Uterus (tissue), 4 donors: ENCODE data around the gene GLP1R. TPM values are rescaled to one million over a fixed set of nuclear protein-coding genes. Genes with fewer than 3 reads are reported as not detected.

Source experiments
- DNase-seq, 2 donors: peaks; one replicate each; pipeline ENCODE4 v3.0.0-alpha.2; 2019 to 2020
- H3K27ac ChIP-seq, 2 donors: fragments of 200-600 bp; sonication (generic); 1 replicate in 1 of 2; 2 replicates in 1 of 2; pipeline ENCODE4 v1.5.1; 2016 to 2018
- H3K27me3 ChIP-seq, 2 donors: fragments of 200-600 bp; sonication (generic); one replicate each; pipeline ENCODE4 v1.5.1; 2018 to 2019; ENCODE audit warnings: control low read depth in 1 of 2
- H3K36me3 ChIP-seq, 2 donors: fragments of 200-600 bp; sonication (generic); one replicate each; pipeline ENCODE4 v1.5.1; 2019; ENCODE audit warnings: control low read depth in 1 of 2
- H3K4me1 ChIP-seq, 2 donors: fragments of 200-600 bp; sonication (generic); one replicate each; pipeline ENCODE4 v1.5.1; 2018 to 2019; ENCODE audit warnings: control low read depth in 1 of 2
- H3K4me3 ChIP-seq, 2 donors: fragments of 200-600 bp; sonication (generic); 1 replicate in 1 of 2; 2 replicates in 1 of 2; pipeline ENCODE4 v1.5.1; 2018 to 2019; ENCODE audit warnings: mild to moderate bottlenecking in 1 of 2
- H3K9me3 ChIP-seq, 2 donors: fragments of 200-600 bp; sonication (generic); one replicate each; pipeline ENCODE4 v1.5.1; 2019; ENCODE audit warnings: control low read depth in 1 of 2
- CTCF ChIP-seq, 4 experiments: fragments of 200-600 bp in 2 of 4; fragments of 450-650 bp in 2 of 4; sonication (generic) in 2 of 4; IDR thresholded peaks; one replicate each; pipeline ENCODE4 v1.5.1; 2016 to 2019; ENCODE audit warnings: antibody characterized with exemption in 4 of 4, mild to moderate bottlenecking in 2 of 4, moderate library complexity in 1 of 4
- POLR2A ChIP-seq, 2 donors: fragments of 450-650 bp; IDR thresholded peaks; one replicate each; pipeline ENCODE4 v1.6.1; 2016; ENCODE audit warnings: antibody characterized with exemption in 2 of 2, mild to moderate bottlenecking in 1 of 2, moderate library complexity in 1 of 2
- intact Hi-C: fragments of 100-400 bp; cut with DNase I; formaldehyde crosslinking; loops from one replicate; pipeline ENCODE4 v1.15.1; 2023; ENCODE audit warnings: low total_unique reads
- total RNA-seq, 4 donors: library from RNA; depleted of rRNA in 3 of 4; stranded (reverse); fragments of >200 nt in 3 of 4; gene quantifications; one replicate each; pipeline versions ENCODE4 v1.1.0 to v1.2.4, GENCODE V29; 2014 to 2023
- donor health status: DM: yes; HTN: yes; CAD: no.

GLP1R gene
- total RNA-seq, 4 donors from 2014 or later = 0.55 TPM; not detected in 3

DNA sequence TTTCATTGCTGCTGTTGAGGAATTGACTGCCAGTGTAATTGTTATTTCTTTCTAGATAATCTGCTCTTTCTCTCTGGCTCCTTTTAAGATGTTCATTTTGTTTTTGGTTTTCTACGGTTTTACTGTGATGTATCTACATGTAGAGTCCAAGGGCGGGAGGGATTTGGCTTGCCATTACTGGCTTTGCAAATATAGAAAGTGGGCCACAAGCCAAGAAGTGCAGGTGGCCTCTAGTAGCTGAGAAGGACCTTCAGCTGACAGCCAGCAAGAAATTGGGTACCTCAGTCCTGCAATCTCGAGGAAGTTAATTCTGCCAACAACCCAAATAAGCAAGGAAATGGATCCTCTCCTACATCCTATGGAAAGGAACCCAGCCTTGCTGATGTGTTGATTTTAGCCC is 42.8 kb upstream of the GLP1R start:
- no peaks in the 10 kb centered on the region for H3K27me3 ChIP-seq
- TF ChIP-seq POLR2A (IDR thresholded peaks at IDR 0.05) = no peak
- TF ChIP-seq CTCF (IDR thresholded peaks at IDR 0.05) = no peak
- no peak overlapping the region for H3K4me3 ChIP-seq
- intact Hi-C loops = no loop called here
- no peak overlapping the region for H3K27ac ChIP-seq
- peaks cover 0 to 3% of the 10 kb centered on the region in 2 donors for H3K9me3 ChIP-seq
- H3K4me1 ChIP-seq = no peaks in the 10 kb centered on the region
- H3K36me3 ChIP-seq = no peaks in the 10 kb centered on the region
- no peak for DNase-seq

DNA sequence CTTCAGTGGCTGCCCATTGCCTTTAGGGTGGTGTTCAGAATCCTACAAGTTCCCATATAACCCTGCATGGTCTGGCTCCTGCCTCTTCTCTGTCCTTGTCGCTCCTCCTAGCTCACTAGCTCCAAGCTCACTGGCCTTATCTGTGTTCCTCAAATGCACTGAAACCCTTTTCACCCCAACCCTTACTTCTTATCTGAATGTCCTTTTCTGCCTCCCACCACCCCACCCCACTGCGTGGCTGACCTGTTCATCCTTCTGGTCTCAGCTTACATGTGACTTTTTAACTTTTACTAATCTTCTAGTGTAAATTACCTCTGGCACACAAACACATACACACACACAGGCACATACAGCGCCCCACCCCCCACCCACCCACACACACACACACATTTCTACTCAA is 41.0 kb upstream of the GLP1R start:
- intact Hi-C loops = no loop called here
- no peak for DNase-seq

GRCh38 chr6:39008737-39009136 is 39.8 kb upstream of the GLP1R start:
- Histone ChIP-seq H3K4me3 (no peak overlapping the region), H3K27me3 (no peaks in the 10 kb centered on the region), H3K27ac (no peak overlapping the region), H3K36me3 (no peaks in the 10 kb centered on the region), H3K4me1 (no peaks in the 10 kb centered on the region), H3K9me3 (peaks cover 0 to 3% of the 10 kb centered on the region in 2 donors)
- DNase-seq = no peak
- intact Hi-C loops = no loop called here
- TF ChIP-seq CTCF (IDR thresholded peaks at IDR 0.05) = no peak
- no peak for TF ChIP-seq POLR2A (IDR thresholded peaks at IDR 0.05)

More for the DNA sequence above, 41.0 kb upstream of the GLP1R start:
- Histone ChIP-seq H3K27ac (no peak overlapping the region), H3K36me3 (no peaks in the 10 kb centered on the region), H3K27me3 (no peaks in the 10 kb centered on the region), H3K4me3 (no peak overlapping the region), H3K9me3 (peaks cover 0 to 3% of the 10 kb centered on the region in 2 donors), H3K4me1 (no peaks in the 10 kb centered on the region)
- TF ChIP-seq CTCF (IDR thresholded peaks at IDR 0.05) = no peak
- no peak for TF ChIP-seq POLR2A (IDR thresholded peaks at IDR 0.05)

DNA sequence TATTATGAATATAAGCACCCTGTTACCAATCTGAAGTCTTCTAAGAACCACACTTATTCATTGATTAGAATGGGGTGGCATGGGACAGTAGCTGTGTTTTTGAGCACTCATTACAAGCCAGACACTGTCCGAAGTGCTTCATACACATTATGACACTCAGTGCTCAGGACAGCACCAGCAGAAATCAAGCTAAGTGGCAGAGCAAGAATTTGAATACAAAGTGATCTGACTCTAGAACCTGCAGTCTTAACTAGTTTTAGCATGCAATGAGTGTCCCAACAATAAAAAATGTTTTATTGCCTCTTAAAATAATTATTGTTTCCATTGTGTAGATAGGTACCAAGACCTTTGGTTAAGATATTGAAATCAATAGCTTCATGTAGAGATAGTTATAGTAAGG is 39.1 kb upstream of the GLP1R start:
- DNase-seq = no peak
- Histone ChIP-seq H3K27me3 (no peaks in the 10 kb centered on the region), H3K4me1 (no peaks in the 10 kb centered on the region), H3K36me3 (no peaks in the 10 kb centered on the region), H3K9me3 (peaks cover 0 to 3% of the 10 kb centered on the region in 2 donors), H3K4me3 (no peak overlapping the region), H3K27ac (no peak overlapping the region)
- intact Hi-C loops = no loop called here
- TF ChIP-seq POLR2A (IDR thresholded peaks at IDR 0.05) (no peak), CTCF (IDR thresholded peaks at IDR 0.05) (no peak)

- no peaks in the 10 kb centered on the region for H3K4me1 ChIP-seq
- DNase-seq = no peak
- no peaks in the 10 kb centered on the region for H3K9me3 ChIP-seq
- no peaks in the 10 kb centered on the region for H3K27me3 ChIP-seq
- intact Hi-C loops = no loop called here
- H3K27ac ChIP-seq = no peak overlapping the region
- TF ChIP-seq CTCF (IDR thresholded peaks at IDR 0.05) = no peak
- no peak for TF ChIP-seq POLR2A (IDR thresholded peaks at IDR 0.05)
- H3K4me3 ChIP-seq = no peak overlapping the region
- no peaks in the 10 kb centered on the region for H3K36me3 ChIP-seq
These were observed 31.6 kb upstream of the GLP1R start for GRCh38 chr6:39016839-39017546.
